HepG2 (cell line): ENCODE results near the gene IL17C. TPM values are rescaled to one million over a fixed set of nuclear protein-coding genes. Genes with fewer than 3 reads are reported as not detected.

Experiments
- ATAC-seq: fragments of 200-7000 bp; cut with Tn5 transposase; 3 replicates; pipeline ENCODE4 v1.9.1; 2020; ENCODE audit warnings: mild to moderate bottlenecking, moderate library complexity
- BruUV-seq: library from RNA; stranded (reverse); fragments of 400-500 nt; replicated peaks from 2 replicates; lab custom pipeline; 2021; lab: Mats Ljungman, UMichigan
- CTCF ChIA-PET: fragments of 300-600 bp; formaldehyde crosslinking; extraction: SDS; loops from one replicate; lab custom pipeline; 2021; ENCODE audit warnings: low total read pairs, inconsistent platforms, low intra/inter-chr PET ratio; lab: Yijun Ruan, JAX
- POLR2A ChIA-PET: fragments of 350-600 bp; sonication (Branson Sonifier 250); formaldehyde crosslinking; loops from one replicate; lab custom pipeline; 2020; ENCODE audit warnings: antibody characterized with exemption, inconsistent platforms; lab: Yijun Ruan, JAX
- DNase-seq: peaks from one replicate; pipeline ENCODE4 v3.0.0-alpha.2; 2015; ENCODE audit warnings: low spot score
- FAIRE-seq: peaks from 3 replicates; lab custom pipeline; 2011; peaks lifted over from hg19 to GRCh38; lab: Jason Lieb, UNC
- H2AFZ ChIP-seq: one replicate; pipeline ENCODE4 v1.6.1; 2011; ENCODE audit warnings: low read length, inconsistent platforms
- H3K27ac ChIP-seq: fragments of 300-600 bp; 3 replicates; pipeline ENCODE4 v1.8.0; 2011; ENCODE audit warnings: mixed run types, mild to moderate bottlenecking, mixed read lengths, low read length, inconsistent platforms; ENCODE audit not compliant: insufficient read depth; ENCODE audit errors: extremely low read length
- H3K27me3 ChIP-seq, 2 experiments: fragments of 200-600 bp in 1 of 2; 2 replicates in 1 of 2; 3 replicates in 1 of 2; pipeline versions ENCODE4 v1.6.0 to v1.8.0; 2011; ENCODE audit warnings: low read length in 2 of 2, mild to moderate bottlenecking in 2 of 2, moderate library complexity in 2 of 2, inconsistent platforms in 1 of 2; ENCODE audit not compliant: insufficient read depth in 2 of 2, control insufficient read depth in 1 of 2
- H3K36me3 ChIP-seq, 2 experiments: fragments of 200-600 bp in 1 of 2; replicated peaks in 1 of 2; 2 replicates in 1 of 2; 3 replicates in 1 of 2; pipeline versions ENCODE4 v1.5.1 to v1.8.0; 2011; ENCODE audit warnings: low read length in 2 of 2, inconsistent platforms in 1 of 2; ENCODE audit not compliant: insufficient read depth in 2 of 2, control insufficient read depth in 1 of 2
- H3K4me1 ChIP-seq: 2 replicates; pipeline ENCODE4 v1.5.1; 2012; ENCODE audit warnings: low read length, inconsistent platforms; ENCODE audit not compliant: insufficient read depth
- H3K4me2 ChIP-seq: 2 replicates; pipeline ENCODE4 v1.6.0; 2011; ENCODE audit warnings: low read depth, low read length, inconsistent platforms
- H3K4me3 ChIP-seq, 3 experiments: fragments of 200-600 bp in 1 of 3; sonication (generic), shearing (Covaris generic) in 1 of 3; replicated peaks in 1 of 3; 2 replicates each; pipeline ENCODE4 v1.5.1; 2011 to 2016; ENCODE audit warnings: low read length in 3 of 3, inconsistent platforms in 2 of 3, low read depth in 2 of 3, mild to moderate bottlenecking in 2 of 3, control low read depth in 1 of 3, mixed read lengths in 1 of 3; ENCODE audit not compliant: insufficient read depth in 1 of 3
- H3K79me2 ChIP-seq: one replicate; pipeline ENCODE4 v1.6.1; 2011; ENCODE audit warnings: low read length, inconsistent platforms; ENCODE audit not compliant: insufficient read depth
- H3K9ac ChIP-seq: 2 replicates; pipeline ENCODE4 v1.6.0; 2011; ENCODE audit warnings: mild to moderate bottlenecking, low read depth, low read length, inconsistent platforms; ENCODE audit not compliant: insufficient read depth
- H3K9me3 ChIP-seq: 2 replicates; pipeline ENCODE4 v1.5.1; 2012; ENCODE audit warnings: mild to moderate bottlenecking, low read length
- H4K20me1 ChIP-seq: 2 replicates; pipeline ENCODE4 v1.6.0; 2011; ENCODE audit warnings: inconsistent platforms, mild to moderate bottlenecking, low read length, moderate library complexity; ENCODE audit not compliant: insufficient read depth
- AHR ChIP-seq: IDR thresholded peaks from 2 replicates; pipeline ENCODE4 v1.6.1; 2018; ENCODE audit warnings: missing genetic modification reagents, missing compliant biosample characterization
- HDAC1 ChIP-seq: sonication (generic); formaldehyde crosslinking; IDR thresholded peaks from 2 replicates; pipeline ENCODE4 v1.5.1; 2020; ENCODE audit warnings: mild to moderate bottlenecking, missing genetic modification reagents
- KDM2A ChIP-seq: sonication (generic); formaldehyde crosslinking; IDR thresholded peaks from 2 replicates; pipeline ENCODE4 v1.4.0; 2020; ENCODE audit warnings: low read depth, missing genetic modification reagents, borderline replicate concordance
- SRY ChIP-seq: sonication (generic); formaldehyde crosslinking; IDR thresholded peaks from 2 replicates; pipeline ENCODE4 v1.8.0; 2022; ENCODE audit warnings: mild to moderate bottlenecking, missing genetic modification reagents
- SYNCRIP ChIP-seq: fragments of 200-400 bp; formaldehyde crosslinking; IDR thresholded peaks from 2 replicates; pipeline ENCODE4 v1.6.1; 2018; ENCODE audit warnings: mild to moderate bottlenecking, low read depth, low read length; ENCODE audit not compliant: insufficient read depth
- TSC22D2 ChIP-seq: sonication (generic); formaldehyde crosslinking; IDR thresholded peaks from 2 replicates; pipeline ENCODE4 v1.5.1; 2020; ENCODE audit warnings: missing genetic modification reagents, mild to moderate bottlenecking, borderline replicate concordance
- WGBS: methylation state at CpG from one replicate; pipeline ENCODE4 v1.1.6; 2017; ENCODE audit warnings: low lambda C conversion rate; 5-methylcytosine and 5-hydroxymethylcytosine counted together
- in situ Hi-C: cut with HindIII; loops from 2 replicates; pipeline ENCODE4 v1.10.0; 2017; ENCODE audit warnings: low pct_unique_long_range_greater_than_20kb; ENCODE audit not compliant: extremely low pct_ligation_motif_present
- intact Hi-C: fragments of 100-400 bp; cut with micrococcal nuclease; formaldehyde crosslinking; loops from one replicate; pipeline ENCODE4 v1.10.0; 2022; ENCODE audit not compliant: unreplicated experiment
- polyA plus RNA-seq, 8 experiments: library from polyadenylated mRNA; depleted of rRNA in 3 of 8; stranded (reverse) in 7 of 8; unstranded in 1 of 8; fragments of >200 nt; fragmentation: Illumina TruSeq in 4 of 8; extraction: Trizol in 4 of 8; gene quantifications; 2 replicates each; pipeline versions ENCODE4 v1.2.1 to v1.2.3, GENCODE V29; 2011 to 2016; ENCODE audit warnings: low read depth in 4 of 8, missing spikeins in 1 of 8, mixed read lengths in 1 of 8; ENCODE audit not compliant: insufficient read depth in 1 of 8
- total RNA-seq, 5 experiments: library from RNA; depleted of rRNA; stranded (reverse); fragments of >200 nt; fragmentation: Illumina TruSeq; extraction: Trizol; gene quantifications; 2 replicates each; pipeline ENCODE4 v1.2.3, GENCODE V29; 2016; ENCODE audit warnings: low read depth in 1 of 5
- TF ChIP-seq, protein P1 (sequence below): sonication (generic); formaldehyde crosslinking; IDR thresholded peaks from 2 replicates; pipeline ENCODE4 v1.4.0; 2020; ENCODE audit warnings: missing genetic modification reagents, borderline replicate concordance
- TF ChIP-seq, protein P2 (sequence below): sonication (generic); formaldehyde crosslinking; IDR thresholded peaks from 2 replicates; pipeline ENCODE4 v1.8.1; 2023; ENCODE audit warnings: mild to moderate bottlenecking, moderate library complexity, missing genetic modification reagents
- TF ChIP-seq, protein P3 (sequence below): sonication (generic); formaldehyde crosslinking; IDR thresholded peaks from 2 replicates; pipeline ENCODE4 v1.5.0; 2020; ENCODE audit warnings: mild to moderate bottlenecking, missing genetic modification reagents
- TF ChIP-seq, protein P4 (sequence below): sonication (generic); formaldehyde crosslinking; IDR thresholded peaks from 2 replicates; pipeline ENCODE4 v1.9.0; 2021; ENCODE audit warnings: mild to moderate bottlenecking, missing genetic modification reagents

The IL17C gene
- total and polyA plus RNA-seq, 2 of the 13 experiments (the other 11 are each of a cell fraction or from before 2014, with no cell fraction given): not detected

DNA sequence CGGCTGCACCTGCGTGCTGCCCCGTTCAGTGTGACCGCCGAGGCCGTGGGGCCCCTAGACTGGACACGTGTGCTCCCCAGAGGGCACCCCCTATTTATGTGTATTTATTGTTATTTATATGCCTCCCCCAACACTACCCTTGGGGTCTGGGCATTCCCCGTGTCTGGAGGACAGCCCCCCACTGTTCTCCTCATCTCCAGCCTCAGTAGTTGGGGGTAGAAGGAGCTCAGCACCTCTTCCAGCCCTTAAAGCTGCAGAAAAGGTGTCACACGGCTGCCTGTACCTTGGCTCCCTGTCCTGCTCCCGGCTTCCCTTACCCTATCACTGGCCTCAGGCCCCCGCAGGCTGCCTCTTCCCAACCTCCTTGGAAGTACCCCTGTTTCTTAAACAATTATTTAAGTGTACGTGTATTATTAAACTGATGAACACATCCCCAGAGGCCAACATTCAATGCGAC lies 1.7 kb downstream of the IL17C start:
- Histone ChIP-seq H3K27me3 (peaks cover 17 to 39% of the 10 kb centered on the region in 2 experiments; a peak in 4 of 5 replicates), H3K4me2 (peak overlapping the region; percentile 82), H3K9me3 (no peaks in the 10 kb centered on the region), H3K27ac (no peak overlapping the region), H3K36me3 (peaks cover 0 to 5% of the 10 kb centered on the region in 2 experiments; a peak in 1 of 5 replicates), H3K79me2 (no peaks in the 10 kb centered on the region), H3K4me3 (peak overlapping the region; percentile 1 to 67 (median 17); a peak in 5 of 6 replicates), H3K4me1 (peaks cover 28% of the 10 kb centered on the region), H2AFZ (no peak overlapping the region), H3K9ac (peak overlapping the region; percentile 4; the same call in 1 of the 2 replicates), H4K20me1 (peaks cover 6% of the 10 kb centered on the region; the same call in 1 of the 2 replicates)
- ATAC-seq: peak; percentile 16
- POLR2A ChIA-PET: interaction anchor here (1.4 kb wide), 2 partner anchors 9 to 23 kb away, joined by 4 to 8 read pairs; partner anchors contain the start of gene MVD
- DNase-seq: no peak
- intact Hi-C loops (no loop called here), in situ Hi-C loops (no loop called here)
- BruUV-seq: no TSS peak
- CTCF ChIA-PET: no interaction called here
- FAIRE-seq: no peak
- 10% methylated on average over 12 of the region's 13 CpGs for WGBS
- TF ChIP-seq, protein P1, sequence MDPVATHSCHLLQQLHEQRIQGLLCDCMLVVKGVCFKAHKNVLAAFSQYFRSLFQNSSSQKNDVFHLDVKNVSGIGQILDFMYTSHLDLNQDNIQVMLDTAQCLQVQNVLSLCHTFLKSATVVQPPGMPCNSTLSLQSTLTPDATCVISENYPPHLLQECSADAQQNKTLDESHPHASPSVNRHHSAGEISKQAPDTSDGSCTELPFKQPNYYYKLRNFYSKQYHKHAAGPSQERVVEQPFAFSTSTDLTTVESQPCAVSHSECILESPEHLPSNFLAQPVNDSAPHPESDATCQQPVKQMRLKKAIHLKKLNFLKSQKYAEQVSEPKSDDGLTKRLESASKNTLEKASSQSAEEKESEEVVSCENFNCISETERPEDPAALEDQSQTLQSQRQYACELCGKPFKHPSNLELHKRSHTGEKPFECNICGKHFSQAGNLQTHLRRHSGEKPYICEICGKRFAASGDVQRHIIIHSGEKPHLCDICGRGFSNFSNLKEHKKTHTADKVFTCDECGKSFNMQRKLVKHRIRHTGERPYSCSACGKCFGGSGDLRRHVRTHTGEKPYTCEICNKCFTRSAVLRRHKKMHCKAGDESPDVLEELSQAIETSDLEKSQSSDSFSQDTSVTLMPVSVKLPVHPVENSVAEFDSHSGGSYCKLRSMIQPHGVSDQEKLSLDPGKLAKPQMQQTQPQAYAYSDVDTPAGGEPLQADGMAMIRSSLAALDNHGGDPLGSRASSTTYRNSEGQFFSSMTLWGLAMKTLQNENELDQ (CRISPR knock-in tag): no peak
- TF ChIP-seq AHR (CRISPR knock-in tag): 0 out of 2 replicates have a peak, but pooled peaks have one; percentile 8
- TF ChIP-seq, protein P2, sequence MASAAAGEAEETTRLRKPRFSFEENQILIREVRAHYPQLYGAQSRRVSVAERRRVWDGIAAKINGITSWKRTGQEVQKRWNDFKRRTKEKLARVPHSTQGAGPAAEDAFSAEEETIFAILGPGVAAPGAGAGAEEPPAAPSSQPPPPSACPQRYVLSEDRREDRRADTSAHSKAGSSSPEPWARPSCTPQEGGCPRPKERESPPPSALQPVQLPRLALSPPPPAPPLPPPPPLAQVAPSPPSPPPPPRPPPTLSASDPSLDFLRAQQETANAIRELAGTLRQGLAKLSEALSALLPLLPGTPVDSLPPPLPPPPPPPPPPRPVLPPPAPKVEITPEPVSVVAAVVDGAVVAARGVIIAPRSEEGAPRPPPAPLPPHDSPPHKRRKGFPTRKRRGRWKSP (CRISPR knock-in tag): 0 out of 2 replicates have a peak, but pooled peaks have one; percentile 27
- 0 out of 2 replicates have a peak, but pooled peaks have one; percentile 41 for TF ChIP-seq KDM2A (CRISPR knock-in tag)
- TF ChIP-seq SYNCRIP: no peak
- TF ChIP-seq, protein P3, sequence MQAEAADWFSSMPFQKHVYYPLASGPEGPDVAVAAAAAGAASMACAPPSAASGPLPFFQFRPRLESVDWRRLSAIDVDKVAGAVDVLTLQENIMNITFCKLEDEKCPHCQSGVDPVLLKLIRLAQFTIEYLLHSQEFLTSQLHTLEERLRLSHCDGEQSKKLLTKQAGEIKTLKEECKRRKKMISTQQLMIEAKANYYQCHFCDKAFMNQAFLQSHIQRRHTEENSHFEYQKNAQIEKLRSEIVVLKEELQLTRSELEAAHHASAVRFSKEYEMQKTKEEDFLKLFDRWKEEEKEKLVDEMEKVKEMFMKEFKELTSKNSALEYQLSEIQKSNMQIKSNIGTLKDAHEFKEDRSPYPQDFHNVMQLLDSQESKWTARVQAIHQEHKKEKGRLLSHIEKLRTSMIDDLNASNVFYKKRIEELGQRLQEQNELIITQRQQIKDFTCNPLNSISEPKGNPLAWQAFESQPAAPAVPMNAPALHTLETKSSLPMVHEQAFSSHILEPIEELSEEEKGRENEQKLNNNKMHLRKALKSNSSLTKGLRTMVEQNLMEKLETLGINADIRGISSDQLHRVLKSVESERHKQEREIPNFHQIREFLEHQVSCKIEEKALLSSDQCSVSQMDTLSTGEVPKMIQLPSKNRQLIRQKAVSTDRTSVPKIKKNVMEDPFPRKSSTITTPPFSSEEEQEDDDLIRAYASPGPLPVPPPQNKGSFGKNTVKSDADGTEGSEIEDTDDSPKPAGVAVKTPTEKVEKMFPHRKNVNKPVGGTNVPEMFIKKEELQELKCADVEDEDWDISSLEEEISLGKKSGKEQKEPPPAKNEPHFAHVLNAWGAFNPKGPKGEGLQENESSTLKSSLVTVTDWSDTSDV: 0 out of 2 replicates have a peak, but pooled peaks have one; percentile 38
- TF ChIP-seq, protein P4, sequence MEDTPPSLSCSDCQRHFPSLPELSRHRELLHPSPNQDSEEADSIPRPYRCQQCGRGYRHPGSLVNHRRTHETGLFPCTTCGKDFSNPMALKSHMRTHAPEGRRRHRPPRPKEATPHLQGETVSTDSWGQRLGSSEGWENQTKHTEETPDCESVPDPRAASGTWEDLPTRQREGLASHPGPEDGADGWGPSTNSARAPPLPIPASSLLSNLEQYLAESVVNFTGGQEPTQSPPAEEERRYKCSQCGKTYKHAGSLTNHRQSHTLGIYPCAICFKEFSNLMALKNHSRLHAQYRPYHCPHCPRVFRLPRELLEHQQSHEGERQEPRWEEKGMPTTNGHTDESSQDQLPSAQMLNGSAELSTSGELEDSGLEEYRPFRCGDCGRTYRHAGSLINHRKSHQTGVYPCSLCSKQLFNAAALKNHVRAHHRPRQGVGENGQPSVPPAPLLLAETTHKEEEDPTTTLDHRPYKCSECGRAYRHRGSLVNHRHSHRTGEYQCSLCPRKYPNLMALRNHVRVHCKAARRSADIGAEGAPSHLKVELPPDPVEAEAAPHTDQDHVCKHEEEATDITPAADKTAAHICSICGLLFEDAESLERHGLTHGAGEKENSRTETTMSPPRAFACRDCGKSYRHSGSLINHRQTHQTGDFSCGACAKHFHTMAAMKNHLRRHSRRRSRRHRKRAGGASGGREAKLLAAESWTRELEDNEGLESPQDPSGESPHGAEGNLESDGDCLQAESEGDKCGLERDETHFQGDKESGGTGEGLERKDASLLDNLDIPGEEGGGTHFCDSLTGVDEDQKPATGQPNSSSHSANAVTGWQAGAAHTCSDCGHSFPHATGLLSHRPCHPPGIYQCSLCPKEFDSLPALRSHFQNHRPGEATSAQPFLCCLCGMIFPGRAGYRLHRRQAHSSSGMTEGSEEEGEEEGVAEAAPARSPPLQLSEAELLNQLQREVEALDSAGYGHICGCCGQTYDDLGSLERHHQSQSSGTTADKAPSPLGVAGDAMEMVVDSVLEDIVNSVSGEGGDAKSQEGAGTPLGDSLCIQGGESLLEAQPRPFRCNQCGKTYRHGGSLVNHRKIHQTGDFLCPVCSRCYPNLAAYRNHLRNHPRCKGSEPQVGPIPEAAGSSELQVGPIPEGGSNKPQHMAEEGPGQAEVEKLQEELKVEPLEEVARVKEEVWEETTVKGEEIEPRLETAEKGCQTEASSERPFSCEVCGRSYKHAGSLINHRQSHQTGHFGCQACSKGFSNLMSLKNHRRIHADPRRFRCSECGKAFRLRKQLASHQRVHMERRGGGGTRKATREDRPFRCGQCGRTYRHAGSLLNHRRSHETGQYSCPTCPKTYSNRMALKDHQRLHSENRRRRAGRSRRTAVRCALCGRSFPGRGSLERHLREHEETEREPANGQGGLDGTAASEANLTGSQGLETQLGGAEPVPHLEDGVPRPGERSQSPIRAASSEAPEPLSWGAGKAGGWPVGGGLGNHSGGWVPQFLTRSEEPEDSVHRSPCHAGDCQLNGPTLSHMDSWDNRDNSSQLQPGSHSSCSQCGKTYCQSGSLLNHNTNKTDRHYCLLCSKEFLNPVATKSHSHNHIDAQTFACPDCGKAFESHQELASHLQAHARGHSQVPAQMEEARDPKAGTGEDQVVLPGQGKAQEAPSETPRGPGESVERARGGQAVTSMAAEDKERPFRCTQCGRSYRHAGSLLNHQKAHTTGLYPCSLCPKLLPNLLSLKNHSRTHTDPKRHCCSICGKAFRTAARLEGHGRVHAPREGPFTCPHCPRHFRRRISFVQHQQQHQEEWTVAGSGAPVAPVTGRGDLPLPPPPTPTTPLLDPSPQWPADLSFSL (CRISPR knock-in tag): no peak
- TF ChIP-seq HDAC1 (CRISPR knock-in tag): no peak
- TF ChIP-seq TSC22D2 (CRISPR knock-in tag): no peak
- 0 out of 2 replicates have a peak, but pooled peaks have one; percentile 1 for TF ChIP-seq SRY
